Prostate gland (tissue), 2 donors: ENCODE results near the gene TIMM17B.

Source experiments
- POLR2AphosphoS5 ChIP-seq: sonication (generic); formaldehyde crosslinking; IDR thresholded peaks from one replicate; pipeline ENCODE4 v1.6.1; 2017; ENCODE audit warnings: antibody characterized with exemption
- TF ChIP-seq, protein P1 (sequence below), 4 experiments: fragments of 200-600 bp in 2 of 4; fragments of 450-650 bp in 2 of 4; sonication (generic) in 2 of 4; IDR thresholded peaks; 1 replicate in 3 of 4; 2 replicates in 1 of 4; pipeline ENCODE4 v1.5.1; 2016 to 2019; ENCODE audit warnings: antibody characterized with exemption in 4 of 4, mild to moderate bottlenecking in 2 of 4, moderate library complexity in 2 of 4

DNA sequence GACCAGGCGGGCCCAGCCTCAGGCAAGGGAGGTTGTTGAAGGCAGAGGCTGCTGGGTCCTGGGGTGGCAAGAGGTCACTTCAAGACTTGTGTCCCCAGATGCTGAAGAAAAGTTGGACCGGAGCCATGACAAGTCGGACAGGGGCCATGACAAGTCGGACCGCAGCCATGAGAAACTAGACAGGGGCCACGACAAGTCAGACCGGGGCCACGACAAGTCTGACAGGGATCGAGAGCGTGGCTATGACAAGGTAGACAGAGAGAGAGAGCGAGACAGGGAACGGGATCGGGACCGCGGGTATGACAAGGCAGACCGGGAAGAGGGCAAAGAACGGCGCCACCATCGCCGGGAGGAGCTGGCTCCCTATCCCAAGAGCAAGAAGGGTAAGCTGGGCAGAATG, 4.6 kb upstream of the TIMM17B start:
- TF ChIP-seq, protein P1, sequence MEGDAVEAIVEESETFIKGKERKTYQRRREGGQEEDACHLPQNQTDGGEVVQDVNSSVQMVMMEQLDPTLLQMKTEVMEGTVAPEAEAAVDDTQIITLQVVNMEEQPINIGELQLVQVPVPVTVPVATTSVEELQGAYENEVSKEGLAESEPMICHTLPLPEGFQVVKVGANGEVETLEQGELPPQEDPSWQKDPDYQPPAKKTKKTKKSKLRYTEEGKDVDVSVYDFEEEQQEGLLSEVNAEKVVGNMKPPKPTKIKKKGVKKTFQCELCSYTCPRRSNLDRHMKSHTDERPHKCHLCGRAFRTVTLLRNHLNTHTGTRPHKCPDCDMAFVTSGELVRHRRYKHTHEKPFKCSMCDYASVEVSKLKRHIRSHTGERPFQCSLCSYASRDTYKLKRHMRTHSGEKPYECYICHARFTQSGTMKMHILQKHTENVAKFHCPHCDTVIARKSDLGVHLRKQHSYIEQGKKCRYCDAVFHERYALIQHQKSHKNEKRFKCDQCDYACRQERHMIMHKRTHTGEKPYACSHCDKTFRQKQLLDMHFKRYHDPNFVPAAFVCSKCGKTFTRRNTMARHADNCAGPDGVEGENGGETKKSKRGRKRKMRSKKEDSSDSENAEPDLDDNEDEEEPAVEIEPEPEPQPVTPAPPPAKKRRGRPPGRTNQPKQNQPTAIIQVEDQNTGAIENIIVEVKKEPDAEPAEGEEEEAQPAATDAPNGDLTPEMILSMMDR (IDR thresholded peaks at IDR 0.05), result no peak
- TF ChIP-seq POLR2AphosphoS5, result no peak
